HG03175 (cell line): Measurements from ENCODE around the gene PHACTR3.

ENCODE experiments used
- ATAC-seq: cut with Tn5 transposase; IDR thresholded peaks from one replicate; pipeline ENCODE4 v1.9.1; 2021; ENCODE audit warnings: mild to moderate bottlenecking, moderate library complexity; ENCODE audit not compliant: unreplicated experiment

The PHACTR3 gene

GRCh38 chr20:59588236-59588855, 16.0 kb upstream of the PHACTR3 start:
- ATAC-seq = no peak

- no peak for ATAC-seq
These were observed 15.2 kb upstream of the PHACTR3 start for GRCh38 chr20:59589086-59589684.

- no peak for ATAC-seq
These were observed 13.3 kb upstream of the PHACTR3 start for GRCh38 chr20:59591061-59591460.

- ATAC-seq = no peak
These were observed 7.7 kb upstream of the PHACTR3 start for GRCh38 chr20:59596690-59597089.

- no peak for ATAC-seq
These were observed 7.1 kb upstream of the PHACTR3 start for GRCh38 chr20:59597240-59597639.

- ATAC-seq = no peak
These were observed 5.6 kb upstream of the PHACTR3 start for GRCh38 chr20:59598625-59599310.

- no peak for ATAC-seq
These were observed 4.4 kb upstream of the PHACTR3 start for GRCh38 chr20:59599941-59600340.

GRCh38 chr20:59600472-59600871, 3.9 kb upstream of the PHACTR3 start:
- no peak for ATAC-seq

GRCh38 chr20:59602546-59603080, 1.7 kb upstream of the PHACTR3 start:
- no peak for ATAC-seq

- ATAC-seq = no peak
These were observed 1.2 kb upstream of the PHACTR3 start for GRCh38 chr20:59603176-59603575.

GRCh38 chr20:59604741-59605600, 631 bp downstream of the PHACTR3 start:
- ATAC-seq = no peak

GRCh38 chr20:59605601-59606364, 1.4 kb downstream of the PHACTR3 start:
- no peak for ATAC-seq

GRCh38 chr20:59606566-59606965, 2.2 kb downstream of the PHACTR3 start:
- ATAC-seq = no peak

GRCh38 chr20:59608396-59608795, 4.1 kb downstream of the PHACTR3 start:
- no peak for ATAC-seq

- ATAC-seq = no peak
These were observed 4.5 kb downstream of the PHACTR3 start for GRCh38 chr20:59608871-59609270.

GRCh38 chr20:59611286-59611685, 6.9 kb downstream of the PHACTR3 start:
- ATAC-seq = no peak

- ATAC-seq = no peak
These were observed 9.5 kb downstream of the PHACTR3 start for GRCh38 chr20:59613861-59614260.

- no peak for ATAC-seq
These were observed 10.4 kb downstream of the PHACTR3 start for GRCh38 chr20:59614714-59615113.

- no peak for ATAC-seq
These were observed 12.0 kb downstream of the PHACTR3 start for GRCh38 chr20:59616306-59616705.

GRCh38 chr20:59617221-59617620, 12.9 kb downstream of the PHACTR3 start:
- ATAC-seq = no peak
